ENCODE results near the gene KLHL33.

The KLHL33 gene

GRCh38 chr14:20384321-20384720 lies 51.6 kb downstream of the KLHL33 start:
- TF ChIP-seq CTCF (IDR thresholded peaks at IDR 0.05; ENCODE audit: low read depth, low read length) = no peak
- no peaks in the 10 kb centered on the region; the same call in 1 of the 2 replicates for H3K36me3 ChIP-seq
- no peaks in the 10 kb centered on the region for H3K4me1 ChIP-seq
- H3K4me3 ChIP-seq (ENCODE audit: low read depth, low read length) = no peak overlapping the region
- H3K27me3 ChIP-seq = no peaks in the 10 kb centered on the region
- DNase-seq = no peak
- no peaks in the 10 kb centered on the region for H3K9me3 ChIP-seq

- Histone ChIP-seq H3K36me3 (no peaks in the 10 kb centered on the region; the same call in 1 of the 2 replicates), H3K9me3 (no peaks in the 10 kb centered on the region), H3K4me3 (ENCODE audit: low read depth, low read length) (no peak overlapping the region), H3K27me3 (no peaks in the 10 kb centered on the region), H3K4me1 (no peaks in the 10 kb centered on the region)
- DNase-seq = no peak
- TF ChIP-seq CTCF (IDR thresholded peaks at IDR 0.05; ENCODE audit: low read depth, low read length) = no peak
Observed at GRCh38 chr14:20383636-20384035, 52.3 kb downstream of the KLHL33 start.

GRCh38 chr14:20383032-20383431 lies 52.9 kb downstream of the KLHL33 start:
- Histone ChIP-seq H3K9me3 (no peaks in the 10 kb centered on the region), H3K4me1 (no peaks in the 10 kb centered on the region), H3K27me3 (no peaks in the 10 kb centered on the region), H3K4me3 (ENCODE audit: low read depth, low read length) (no peak overlapping the region), H3K36me3 (no peaks in the 10 kb centered on the region; the same call in 1 of the 2 replicates)
- DNase-seq = no peak
- TF ChIP-seq CTCF (IDR thresholded peaks at IDR 0.05; ENCODE audit: low read depth, low read length) = no peak

- Histone ChIP-seq H3K4me3 (ENCODE audit: low read depth, low read length) (no peak overlapping the region), H3K4me1 (no peaks in the 10 kb centered on the region), H3K9me3 (no peaks in the 10 kb centered on the region), H3K36me3 (no peaks in the 10 kb centered on the region; the same call in 1 of the 2 replicates), H3K27me3 (no peaks in the 10 kb centered on the region)
- DNase-seq = no peak
- no peak for TF ChIP-seq CTCF (IDR thresholded peaks at IDR 0.05; ENCODE audit: low read depth, low read length)
Observed at GRCh38 chr14:20382526-20382925, 53.4 kb downstream of the KLHL33 start.

GRCh38 chr14:20381341-20381740 lies 54.6 kb downstream of the KLHL33 start:
- Histone ChIP-seq H3K4me1 (no peaks in the 10 kb centered on the region), H3K9me3 (no peaks in the 10 kb centered on the region), H3K4me3 (ENCODE audit: low read depth, low read length) (no peak overlapping the region), H3K36me3 (no peaks in the 10 kb centered on the region; the same call in 1 of the 2 replicates), H3K27me3 (no peaks in the 10 kb centered on the region)
- TF ChIP-seq CTCF (IDR thresholded peaks at IDR 0.05; ENCODE audit: low read depth, low read length) = no peak
- DNase-seq = no peak

GRCh38 chr14:20380681-20381080 lies 55.3 kb downstream of the KLHL33 start:
- no peaks in the 10 kb centered on the region for H3K4me1 ChIP-seq
- H3K36me3 ChIP-seq = no peaks in the 10 kb centered on the region
- no peaks in the 10 kb centered on the region for H3K9me3 ChIP-seq
- H3K4me3 ChIP-seq (ENCODE audit: low read depth, low read length) = no peak overlapping the region
- DNase-seq = no peak
- H3K27me3 ChIP-seq = no peaks in the 10 kb centered on the region
- no peak for TF ChIP-seq CTCF (IDR thresholded peaks at IDR 0.05; ENCODE audit: low read depth, low read length)

All from BE2C (cell line).